CD14-positive monocyte (primary cell): ENCODE results near the gene HAL. TPM values are rescaled to one million over a fixed set of nuclear protein-coding genes. Genes with fewer than 3 reads are reported as not detected.

Source experiments
- DNase-seq, 3 donors: peaks; one replicate each; pipeline ENCODE4 v3.0.0-alpha.2; 2011 to 2022
- H2AFZ ChIP-seq: 2 replicates; pipeline ENCODE4 v1.6.0; 2012; ENCODE audit warnings: mild to moderate bottlenecking, low read depth, low read length, inconsistent platforms; ENCODE audit not compliant: insufficient read depth, poor library complexity, severe bottlenecking
- H3K27ac ChIP-seq, 2 donors: 1 replicate in 1 of 2; 2 replicates in 1 of 2; pipeline ENCODE4 v1.5.1; 2012 to 2013; ENCODE audit warnings: low read length in 2 of 2, control low read depth in 1 of 2, inconsistent platforms in 1 of 2, low read depth in 1 of 2, mild to moderate bottlenecking in 1 of 2
- H3K27me3 ChIP-seq, 2 donors: one replicate each; pipeline versions ENCODE4 v1.6.0 to v1.6.1; 2011 to 2013; ENCODE audit warnings: low read length in 2 of 2; ENCODE audit not compliant: control insufficient read depth in 2 of 2, insufficient read depth in 2 of 2
- H3K36me3 ChIP-seq, 2 donors: replicated peaks in 1 of 2; 1 replicate in 1 of 2; 2 replicates in 1 of 2; pipeline versions ENCODE4 v1.5.1 to v1.6.1; 2012 to 2013; ENCODE audit warnings: low read length in 2 of 2, control low read depth in 1 of 2, inconsistent platforms in 1 of 2, mild to moderate bottlenecking in 1 of 2; ENCODE audit not compliant: insufficient read depth in 2 of 2, control insufficient read depth in 1 of 2
- H3K4me1 ChIP-seq, 2 donors: 1 replicate in 1 of 2; 2 replicates in 1 of 2; pipeline versions ENCODE4 v1.5.1 to v1.6.1; 2012 to 2013; ENCODE audit warnings: low read length in 2 of 2, control low read depth in 1 of 2, inconsistent platforms in 1 of 2, mild to moderate bottlenecking in 1 of 2, moderate library complexity in 1 of 2; ENCODE audit not compliant: insufficient read depth in 2 of 2, control insufficient read depth in 1 of 2
- H3K4me2 ChIP-seq: replicated peaks from 2 replicates; pipeline ENCODE3; 2012; ENCODE audit warnings: low read length, moderate library complexity, mild to moderate bottlenecking; ENCODE audit not compliant: poor library complexity, severe bottlenecking; ENCODE audit errors: extremely low read depth
- H3K4me3 ChIP-seq, 3 experiments: fragments of 200-600 bp in 1 of 3; sonication (generic) in 1 of 3; replicated peaks in 1 of 3; 1 replicate in 2 of 3; 2 replicates in 1 of 3; pipeline ENCODE4 v1.5.1; 2011 to 2013; ENCODE audit warnings: low read length in 3 of 3, mild to moderate bottlenecking in 3 of 3, control low read depth in 2 of 3, low read depth in 2 of 3, inconsistent platforms in 1 of 3, moderate library complexity in 1 of 3
- H3K79me2 ChIP-seq: 2 replicates; pipeline ENCODE4 v1.6.0; 2012; ENCODE audit warnings: mild to moderate bottlenecking, control low read depth, inconsistent platforms, low read length, moderate library complexity; ENCODE audit not compliant: insufficient read depth
- H3K9ac ChIP-seq: 2 replicates; pipeline ENCODE4 v1.6.0; 2017; ENCODE audit warnings: low read length, mild to moderate bottlenecking; ENCODE audit not compliant: insufficient read depth, poor library complexity, severe bottlenecking
- H3K9me3 ChIP-seq, 2 donors: replicated peaks in 1 of 2; 1 replicate in 1 of 2; 2 replicates in 1 of 2; pipeline versions ENCODE4 v1.5.1 to v1.6.1; 2012 to 2013; ENCODE audit warnings: low read length in 2 of 2, control low read depth in 1 of 2; ENCODE audit not compliant: control insufficient read depth in 1 of 2, insufficient read depth in 1 of 2
- H4K20me1 ChIP-seq: 2 replicates; pipeline ENCODE4 v1.6.0; 2012; ENCODE audit warnings: mild to moderate bottlenecking, low read length, control low read depth, moderate library complexity; ENCODE audit not compliant: insufficient read depth
- H3K27ac Mint-ChIP-seq, 7 donors: one replicate each; pipeline ENCODE4 v1.8.0; 2020; ENCODE audit warnings: mild to moderate bottlenecking in 7 of 7, mixed read lengths in 7 of 7, moderate library complexity in 6 of 7, inconsistent platforms in 2 of 7
- H3K27me3 Mint-ChIP-seq, 3 donors: one replicate each; pipeline ENCODE4 v1.8.0; 2021 to 2022; ENCODE audit warnings: low read depth in 3 of 3, mild to moderate bottlenecking in 3 of 3, mixed read lengths in 3 of 3, moderate library complexity in 3 of 3, inconsistent platforms in 1 of 3
- H3K36me3 Mint-ChIP-seq, 2 donors: one replicate each; pipeline ENCODE4 v1.8.0; 2020; ENCODE audit warnings: mixed read lengths in 2 of 2, inconsistent platforms in 1 of 2, mild to moderate bottlenecking in 1 of 2
- H3K4me1 Mint-ChIP-seq: one replicate; pipeline ENCODE4 v1.8.0; 2020; ENCODE audit warnings: mild to moderate bottlenecking, mixed read lengths
- H3K4me3 Mint-ChIP-seq, 2 donors: one replicate each; pipeline ENCODE4 v1.8.0; 2020; ENCODE audit warnings: mild to moderate bottlenecking in 2 of 2, mixed read lengths in 2 of 2, moderate library complexity in 1 of 2
- H3K9me3 Mint-ChIP-seq, 7 donors: one replicate each; pipeline ENCODE4 v1.8.0; 2020 to 2022; ENCODE audit warnings: mixed read lengths in 7 of 7, mild to moderate bottlenecking in 6 of 7, moderate library complexity in 6 of 7, inconsistent platforms in 2 of 7
- WGBS: methylation state at CpG from one replicate; pipeline ENCODE4 v1.1.5; 2013; ENCODE audit warnings: missing lambda C conversion rate; ENCODE audit not compliant: insufficient coverage; 5-methylcytosine and 5-hydroxymethylcytosine counted together
- intact Hi-C, 2 donors: fragments of 100-400 bp; cut with micrococcal nuclease; formaldehyde crosslinking; loops; one replicate each; pipeline versions ENCODE4 v1.15.0 to v1.15.1; 2023
- polyA plus RNA-seq, 3 donors: library from polyadenylated mRNA; depleted of rRNA in 1 of 3; unstranded in 2 of 3; stranded (reverse) in 1 of 3; fragments of 300-500 nt in 2 of 3; fragments of >200 nt in 1 of 3; fragmentation: Illumina TruSeq in 2 of 3; gene quantifications; 1 replicate in 2 of 3; 2 replicates in 1 of 3; pipeline ENCODE4 v1.2.3, GENCODE V29; 2012 to 2021
- TF ChIP-seq, protein P1 (sequence below): fragments of 200-600 bp; IDR thresholded peaks from one replicate; pipeline ENCODE4 v1.8.0; 2022; ENCODE audit warnings: antibody characterized with exemption, mild to moderate bottlenecking

HAL gene
- polyA plus RNA-seq, 3 donors: 28.0 to 42.0 (median 29.2) TPM

DNA sequence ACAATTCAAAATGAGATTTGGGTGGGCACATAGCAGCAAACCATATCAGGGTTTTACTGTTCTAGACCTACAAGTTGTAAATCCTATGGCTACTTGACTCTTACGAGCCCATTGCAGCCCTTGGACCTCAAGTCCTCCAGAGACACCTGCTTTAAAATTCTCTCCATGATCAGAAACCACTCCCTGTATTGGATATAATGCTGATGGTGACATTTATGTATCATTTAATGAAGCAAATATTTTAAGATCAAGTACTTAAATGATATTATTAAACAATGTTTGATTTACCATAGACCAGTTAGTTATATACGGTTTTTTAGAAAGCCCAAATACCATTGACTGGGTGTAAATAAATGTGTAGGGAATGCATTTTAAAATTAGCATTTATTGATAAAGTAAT, 28.8 kb downstream of the HAL start:
- no peak overlapping the region for H3K4me2 ChIP-seq
- no peak overlapping the region for H2AFZ ChIP-seq
- H3K9me3 ChIP-seq: no peaks in the 10 kb centered on the region
- H3K4me1 ChIP-seq: peaks cover 6 to 9% of the 10 kb centered on the region in 2 donors
- TF ChIP-seq, protein P1, sequence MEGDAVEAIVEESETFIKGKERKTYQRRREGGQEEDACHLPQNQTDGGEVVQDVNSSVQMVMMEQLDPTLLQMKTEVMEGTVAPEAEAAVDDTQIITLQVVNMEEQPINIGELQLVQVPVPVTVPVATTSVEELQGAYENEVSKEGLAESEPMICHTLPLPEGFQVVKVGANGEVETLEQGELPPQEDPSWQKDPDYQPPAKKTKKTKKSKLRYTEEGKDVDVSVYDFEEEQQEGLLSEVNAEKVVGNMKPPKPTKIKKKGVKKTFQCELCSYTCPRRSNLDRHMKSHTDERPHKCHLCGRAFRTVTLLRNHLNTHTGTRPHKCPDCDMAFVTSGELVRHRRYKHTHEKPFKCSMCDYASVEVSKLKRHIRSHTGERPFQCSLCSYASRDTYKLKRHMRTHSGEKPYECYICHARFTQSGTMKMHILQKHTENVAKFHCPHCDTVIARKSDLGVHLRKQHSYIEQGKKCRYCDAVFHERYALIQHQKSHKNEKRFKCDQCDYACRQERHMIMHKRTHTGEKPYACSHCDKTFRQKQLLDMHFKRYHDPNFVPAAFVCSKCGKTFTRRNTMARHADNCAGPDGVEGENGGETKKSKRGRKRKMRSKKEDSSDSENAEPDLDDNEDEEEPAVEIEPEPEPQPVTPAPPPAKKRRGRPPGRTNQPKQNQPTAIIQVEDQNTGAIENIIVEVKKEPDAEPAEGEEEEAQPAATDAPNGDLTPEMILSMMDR: no peak
- no peaks in the 10 kb centered on the region for H4K20me1 ChIP-seq
- Mint-ChIP-seq H3K36me3 (peaks cover 6 to 14% of the 10 kb centered on the region in 2 donors), H3K27ac (no peak overlapping the region), H3K4me3 (no peak overlapping the region), H3K4me1 (peaks cover 15% of the 10 kb centered on the region), H3K9me3 (peaks cover 0 to 11% (median 6%) of the 10 kb centered on the region in 7 donors), H3K27me3 (no peaks in the 10 kb centered on the region)
- WGBS: no CpG with 5 or more reads among the region's 2 CpGs
- DNase-seq: no peak
- H3K79me2 ChIP-seq: no peaks in the 10 kb centered on the region
- no peak overlapping the region for H3K4me3 ChIP-seq
- H3K36me3 ChIP-seq: peaks cover 2 to 3% of the 10 kb centered on the region in 2 donors
- H3K27ac ChIP-seq: no peak overlapping the region
- no peaks in the 10 kb centered on the region for H3K27me3 ChIP-seq
- no peak overlapping the region for H3K9ac ChIP-seq
- intact Hi-C loops: no loop called here

DNA sequence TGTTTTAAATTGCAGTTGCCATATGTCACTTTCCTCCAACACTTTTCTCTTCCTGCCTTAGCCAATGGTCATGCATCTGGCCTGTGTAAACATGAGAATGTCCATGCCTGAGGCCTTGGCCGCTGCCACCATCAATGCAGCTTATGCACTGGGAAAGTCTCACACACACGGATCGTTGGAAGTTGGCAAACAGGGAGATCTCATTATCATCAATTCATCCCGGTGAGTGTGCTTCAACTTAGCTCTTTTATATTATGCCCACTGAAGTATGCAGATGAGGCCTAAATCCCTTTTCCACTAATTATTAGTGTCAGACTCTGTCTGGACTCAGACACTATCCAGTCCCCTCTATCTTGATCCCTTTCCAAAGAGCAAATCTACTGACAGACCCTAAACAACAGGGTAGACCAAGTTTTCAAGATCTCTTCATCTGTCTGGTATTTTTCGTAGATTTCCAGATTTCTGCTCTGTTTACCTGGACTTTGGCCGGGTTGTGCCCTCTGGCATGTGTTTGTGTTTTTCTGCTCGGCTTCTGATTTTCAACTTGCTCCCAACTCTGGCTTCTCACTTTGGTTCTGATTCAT, 29.8 kb downstream of the HAL start:
- Mint-ChIP-seq H3K27me3 (no peaks in the 10 kb centered on the region), H3K36me3 (peaks cover 3 to 10% of the 10 kb centered on the region in 2 donors), H3K4me1 (peaks cover 15% of the 10 kb centered on the region), H3K4me3 (no peak overlapping the region), H3K27ac (no peak overlapping the region), H3K9me3 (peaks cover 0 to 11% (median 6%) of the 10 kb centered on the region in 7 donors)
- no peaks in the 10 kb centered on the region for H3K36me3 ChIP-seq
- no peaks in the 10 kb centered on the region for H3K79me2 ChIP-seq
- no peak overlapping the region for H3K9ac ChIP-seq
- H3K27ac ChIP-seq: no peak overlapping the region
- intact Hi-C loops: no loop called here
- H3K4me2 ChIP-seq: no peak overlapping the region
- H3K4me1 ChIP-seq: peaks cover 6 to 9% of the 10 kb centered on the region in 2 donors
- H2AFZ ChIP-seq: no peak overlapping the region
- H3K9me3 ChIP-seq: no peaks in the 10 kb centered on the region
- 97% methylated on average over 7 of the region's 7 CpGs for WGBS
- no peak for DNase-seq
- H4K20me1 ChIP-seq: no peaks in the 10 kb centered on the region
- H3K27me3 ChIP-seq: no peaks in the 10 kb centered on the region
- H3K4me3 ChIP-seq: no peak overlapping the region
- TF ChIP-seq, protein P1: no peak
